K562 (cell line): ENCODE measurements around the gene HOXC11. TPM values are rescaled to one million over a fixed set of nuclear protein-coding genes. Genes with fewer than 3 reads are reported as not detected.

Experiments
- AFF4 ChIP-seq: sonication (generic); formaldehyde crosslinking; IDR thresholded peaks from 2 replicates; pipeline ENCODE4 v1.8.0; 2023; ENCODE audit warnings: mild to moderate bottlenecking, missing genetic modification reagents
- BACH1 ChIP-seq: fragments of 200-800 bp; sonication (Bioruptor generic); IDR thresholded peaks from 2 replicates; pipeline ENCODE4 v1.6.1; 2016; ENCODE audit warnings: missing genetic modification characterization, missing compliant biosample characterization
- HDAC3 ChIP-seq: fragments of 450-650 bp; IDR thresholded peaks from 2 replicates; pipeline ENCODE4 v1.6.1; 2018; ENCODE audit warnings: borderline replicate concordance, mild to moderate bottlenecking, moderate library complexity; ENCODE audit not compliant: partially characterized antibody
- HNRNPH1 ChIP-seq: fragments of 200-400 bp; formaldehyde crosslinking; optimal IDR thresholded peaks from 2 replicates; pipeline ENCODE3; 2017; ENCODE audit warnings: low read depth, mild to moderate bottlenecking, low read length, moderate library complexity
- LCOR ChIP-seq: sonication (generic); formaldehyde crosslinking; IDR thresholded peaks from 2 replicates; pipeline ENCODE4 v1.8.0; 2022; ENCODE audit warnings: mild to moderate bottlenecking, missing genetic modification reagents
- TRIM28 ChIP-seq: fragments of 450-650 bp; IDR thresholded peaks from 2 replicates; pipeline ENCODE4 v1.6.1; 2017
- TSHZ1 ChIP-seq: fragments of 250-450 bp; sonication (Bioruptor Pico); IDR thresholded peaks from 2 replicates; pipeline ENCODE4 v1.4.0; 2020; ENCODE audit warnings: mild to moderate bottlenecking, moderate library complexity
- ZNF174 ChIP-seq: fragments of 250-450 bp; sonication (Bioruptor Pico); IDR thresholded peaks from 2 replicates; pipeline ENCODE4 v1.4.0; 2020; ENCODE audit warnings: mild to moderate bottlenecking
- polyA plus RNA-seq, 8 experiments: library from polyadenylated mRNA; depleted of rRNA in 4 of 8; stranded (reverse) in 5 of 8; unstranded in 3 of 8; fragments of >200 nt; fragmentation: Nextera tagmentation in 2 of 8; fragmentation: Illumina TruSeq in 1 of 8; extraction: Ambion mirVana in 2 of 8; extraction: Trizol in 1 of 8; gene quantifications; 2 replicates each; pipeline versions ENCODE4 v1.2.1 to v1.2.3, GENCODE V29; 2011 to 2014; ENCODE audit warnings: inconsistent platforms in 1 of 8, missing spikeins in 1 of 8
- total RNA-seq, 7 experiments: library from RNA; depleted of rRNA in 6 of 7; stranded (reverse); fragments of >200 nt in 6 of 7; fragmentation: Illumina TruSeq in 2 of 7; extraction: Trizol in 2 of 7; gene quantifications; 2 replicates each; pipeline versions ENCODE4 v1.2.1 to v1.2.3, GENCODE V29; 2011 to 2021; ENCODE audit warnings: low replicate concordance in 1 of 7
- TF ChIP-seq, protein P1 (sequence below): fragments of 200-400 bp; formaldehyde crosslinking; IDR thresholded peaks from 2 replicates; pipeline ENCODE4 v1.6.1; 2017; ENCODE audit warnings: mild to moderate bottlenecking, low read depth, low read length, moderate library complexity
- TF ChIP-seq, protein P2 (sequence below): fragments of 450-650 bp; IDR thresholded peaks from one replicate; pipeline ENCODE4 v1.6.1; 2018; ENCODE audit warnings: mild to moderate bottlenecking, moderate library complexity; ENCODE audit not compliant: partially characterized antibody
- TF ChIP-seq, protein P3 (sequence below), 2 experiments: fragments of 450-650 bp; IDR thresholded peaks; 2 replicates each; pipeline ENCODE4 v1.6.1; 2016
- TF ChIP-seq, protein P4 (sequence below), 2 experiments: IDR thresholded peaks; 2 replicates each; pipeline ENCODE4 v1.6.1; 2011; ENCODE audit warnings: borderline replicate concordance in 1 of 2, control low read depth in 1 of 2, low read depth in 1 of 2, low read length in 1 of 2, mild to moderate bottlenecking in 1 of 2, mixed read lengths in 1 of 2, moderate library complexity in 1 of 2; ENCODE audit not compliant: insufficient read depth in 1 of 2, insufficient read length in 1 of 2, poor library complexity in 1 of 2, severe bottlenecking in 1 of 2; ENCODE audit errors: extremely low read depth in 1 of 2

The HOXC11 gene
- total and polyA plus RNA-seq, 9 of the 15 experiments (the other 6 are each of a cell fraction or from before 2014, with no cell fraction given) = not detected

- TF ChIP-seq TSHZ1 (CRISPR knock-in tag) (no peak), ZNF174 (no peak), BACH1 (tag) (no peak), HNRNPH1 (no peak), AFF4 (CRISPR knock-in tag) (no peak), HDAC3 (no peak), LCOR (no peak), TRIM28 (no peak)
- TF ChIP-seq, protein P1, sequence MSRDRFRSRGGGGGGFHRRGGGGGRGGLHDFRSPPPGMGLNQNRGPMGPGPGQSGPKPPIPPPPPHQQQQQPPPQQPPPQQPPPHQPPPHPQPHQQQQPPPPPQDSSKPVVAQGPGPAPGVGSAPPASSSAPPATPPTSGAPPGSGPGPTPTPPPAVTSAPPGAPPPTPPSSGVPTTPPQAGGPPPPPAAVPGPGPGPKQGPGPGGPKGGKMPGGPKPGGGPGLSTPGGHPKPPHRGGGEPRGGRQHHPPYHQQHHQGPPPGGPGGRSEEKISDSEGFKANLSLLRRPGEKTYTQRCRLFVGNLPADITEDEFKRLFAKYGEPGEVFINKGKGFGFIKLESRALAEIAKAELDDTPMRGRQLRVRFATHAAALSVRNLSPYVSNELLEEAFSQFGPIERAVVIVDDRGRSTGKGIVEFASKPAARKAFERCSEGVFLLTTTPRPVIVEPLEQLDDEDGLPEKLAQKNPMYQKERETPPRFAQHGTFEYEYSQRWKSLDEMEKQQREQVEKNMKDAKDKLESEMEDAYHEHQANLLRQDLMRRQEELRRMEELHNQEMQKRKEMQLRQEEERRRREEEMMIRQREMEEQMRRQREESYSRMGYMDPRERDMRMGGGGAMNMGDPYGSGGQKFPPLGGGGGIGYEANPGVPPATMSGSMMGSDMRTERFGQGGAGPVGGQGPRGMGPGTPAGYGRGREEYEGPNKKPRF = no peak
- TF ChIP-seq, protein P2, sequence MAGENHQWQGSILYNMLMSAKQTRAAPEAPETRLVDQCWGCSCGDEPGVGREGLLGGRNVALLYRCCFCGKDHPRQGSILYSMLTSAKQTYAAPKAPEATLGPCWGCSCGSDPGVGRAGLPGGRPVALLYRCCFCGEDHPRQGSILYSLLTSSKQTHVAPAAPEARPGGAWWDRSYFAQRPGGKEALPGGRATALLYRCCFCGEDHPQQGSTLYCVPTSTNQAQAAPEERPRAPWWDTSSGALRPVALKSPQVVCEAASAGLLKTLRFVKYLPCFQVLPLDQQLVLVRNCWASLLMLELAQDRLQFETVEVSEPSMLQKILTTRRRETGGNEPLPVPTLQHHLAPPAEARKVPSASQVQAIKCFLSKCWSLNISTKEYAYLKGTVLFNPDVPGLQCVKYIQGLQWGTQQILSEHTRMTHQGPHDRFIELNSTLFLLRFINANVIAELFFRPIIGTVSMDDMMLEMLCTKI = no peak
- TF ChIP-seq, protein P3, sequence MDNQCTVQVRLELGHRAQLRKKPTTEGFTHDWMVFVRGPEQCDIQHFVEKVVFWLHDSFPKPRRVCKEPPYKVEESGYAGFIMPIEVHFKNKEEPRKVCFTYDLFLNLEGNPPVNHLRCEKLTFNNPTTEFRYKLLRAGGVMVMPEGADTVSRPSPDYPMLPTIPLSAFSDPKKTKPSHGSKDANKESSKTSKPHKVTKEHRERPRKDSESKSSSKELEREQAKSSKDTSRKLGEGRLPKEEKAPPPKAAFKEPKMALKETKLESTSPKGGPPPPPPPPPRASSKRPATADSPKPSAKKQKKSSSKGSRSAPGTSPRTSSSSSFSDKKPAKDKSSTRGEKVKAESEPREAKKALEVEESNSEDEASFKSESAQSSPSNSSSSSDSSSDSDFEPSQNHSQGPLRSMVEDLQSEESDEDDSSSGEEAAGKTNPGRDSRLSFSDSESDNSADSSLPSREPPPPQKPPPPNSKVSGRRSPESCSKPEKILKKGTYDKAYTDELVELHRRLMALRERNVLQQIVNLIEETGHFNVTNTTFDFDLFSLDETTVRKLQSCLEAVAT (IDR thresholded peaks at IDR 0.05) = no peak
- TF ChIP-seq, protein P4, sequence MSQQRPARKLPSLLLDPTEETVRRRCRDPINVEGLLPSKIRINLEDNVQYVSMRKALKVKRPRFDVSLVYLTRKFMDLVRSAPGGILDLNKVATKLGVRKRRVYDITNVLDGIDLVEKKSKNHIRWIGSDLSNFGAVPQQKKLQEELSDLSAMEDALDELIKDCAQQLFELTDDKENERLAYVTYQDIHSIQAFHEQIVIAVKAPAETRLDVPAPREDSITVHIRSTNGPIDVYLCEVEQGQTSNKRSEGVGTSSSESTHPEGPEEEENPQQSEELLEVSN (IDR thresholded peaks at IDR 0.05; ENCODE audit: borderline replicate concordance in 1 of 2, extremely low read depth in 1 of 2, insufficient read depth in 1 of 2, insufficient read length in 1 of 2, low read depth in 1 of 2, low read length in 1 of 2, poor library complexity in 1 of 2, severe bottlenecking in 1 of 2) = peak in 1 of 2 experiments; percentile 15
These were observed 33.1 kb downstream of the HOXC11 start (continued) for GRCh38 chr12:54005853-54006558.
